ENCODE results near the gene PKD2.
A peak's percentile ranks its signal among the peaks of the same experiment; 100 is the strongest.

PKD2 gene

GRCh38 chr4:88008122-88008742 is 797 bp downstream of the PKD2 start:
- H3K27me3 ChIP-seq (ENCODE audit: control insufficient read depth in 2 of 2, insufficient read depth in 2 of 2, low read length in 2 of 2): peaks cover 0 to 2% of the 10 kb centered on the region in 2 donors
- no peaks in the 10 kb centered on the region for H3K9me3 ChIP-seq (ENCODE audit: control insufficient read depth in 2 of 2, low read length in 2 of 2)
- peak overlapping the region; percentile 48 to 67 for H3K9ac ChIP-seq (ENCODE audit: low read depth in 1 of 2, low read length in 2 of 2)
- peak overlapping the region; percentile 53 to 66 for H3K27ac ChIP-seq (ENCODE audit: low read depth in 2 of 2, low read length in 2 of 2)
- H3K4me1 ChIP-seq (ENCODE audit: control insufficient read depth in 2 of 2, insufficient read depth in 2 of 2, low read length in 2 of 2): peaks cover 2 to 8% of the 10 kb centered on the region in 2 donors
- H3K4me3 ChIP-seq (ENCODE audit: low read length in 2 of 2): peak overlapping the region; percentile 69 to 80
- no peaks in the 10 kb centered on the region for H3K36me3 ChIP-seq (ENCODE audit: control insufficient read depth in 2 of 2, insufficient read depth in 2 of 2, low read length in 2 of 2)

GRCh38 chr4:88008743-88009171 is 1.3 kb downstream of the PKD2 start:
- peak overlapping the region in 1 of 2 donors; percentile 67 for H3K9ac ChIP-seq (ENCODE audit: low read depth in 1 of 2, low read length in 2 of 2)
- H3K36me3 ChIP-seq (ENCODE audit: control insufficient read depth in 2 of 2, insufficient read depth in 2 of 2, low read length in 2 of 2): no peaks in the 10 kb centered on the region
- no peaks in the 10 kb centered on the region for H3K9me3 ChIP-seq (ENCODE audit: control insufficient read depth in 2 of 2, low read length in 2 of 2)
- peak overlapping the region; percentile 69 to 80 for H3K4me3 ChIP-seq (ENCODE audit: low read length in 2 of 2)
- H3K27me3 ChIP-seq (ENCODE audit: control insufficient read depth in 2 of 2, insufficient read depth in 2 of 2, low read length in 2 of 2): peaks cover 0 to 2% of the 10 kb centered on the region in 2 donors
- no peak overlapping the region for H3K27ac ChIP-seq (ENCODE audit: low read depth in 2 of 2, low read length in 2 of 2)
- H3K4me1 ChIP-seq (ENCODE audit: control insufficient read depth in 2 of 2, insufficient read depth in 2 of 2, low read length in 2 of 2): peaks cover 2 to 8% of the 10 kb centered on the region in 2 donors

- Histone ChIP-seq H3K27me3 (ENCODE audit: control insufficient read depth in 2 of 2, insufficient read depth in 2 of 2, low read length in 2 of 2) (peaks cover 0 to 2% of the 10 kb centered on the region in 2 donors), H3K9ac (ENCODE audit: low read depth in 1 of 2, low read length in 2 of 2) (no peak overlapping the region), H3K9me3 (ENCODE audit: control insufficient read depth in 2 of 2, low read length in 2 of 2) (no peaks in the 10 kb centered on the region), H3K36me3 (ENCODE audit: control insufficient read depth in 2 of 2, insufficient read depth in 2 of 2, low read length in 2 of 2) (no peaks in the 10 kb centered on the region), H3K4me3 (ENCODE audit: low read length in 2 of 2) (no peak overlapping the region), H3K27ac (ENCODE audit: low read depth in 2 of 2, low read length in 2 of 2) (no peak overlapping the region), H3K4me1 (ENCODE audit: control insufficient read depth in 2 of 2, insufficient read depth in 2 of 2, low read length in 2 of 2) (peaks cover 2 to 8% of the 10 kb centered on the region in 2 donors)
Observed at GRCh38 chr4:88009871-88010270, 2.4 kb downstream of the PKD2 start.

- Histone ChIP-seq H3K4me1 (ENCODE audit: control insufficient read depth in 2 of 2, insufficient read depth in 2 of 2, low read length in 2 of 2) (peaks cover 2 to 8% of the 10 kb centered on the region in 2 donors), H3K27me3 (ENCODE audit: control insufficient read depth in 2 of 2, insufficient read depth in 2 of 2, low read length in 2 of 2) (no peaks in the 10 kb centered on the region), H3K4me3 (ENCODE audit: low read length in 2 of 2) (no peak overlapping the region), H3K27ac (ENCODE audit: low read depth in 2 of 2, low read length in 2 of 2) (no peak overlapping the region), H3K9me3 (ENCODE audit: control insufficient read depth in 2 of 2, low read length in 2 of 2) (no peaks in the 10 kb centered on the region), H3K36me3 (ENCODE audit: control insufficient read depth in 2 of 2, insufficient read depth in 2 of 2, low read length in 2 of 2) (no peaks in the 10 kb centered on the region), H3K9ac (ENCODE audit: low read depth in 1 of 2, low read length in 2 of 2) (no peak overlapping the region)
Observed at GRCh38 chr4:88010966-88011365, 3.5 kb downstream of the PKD2 start.

- Histone ChIP-seq H3K4me1 (ENCODE audit: control insufficient read depth in 2 of 2, insufficient read depth in 2 of 2, low read length in 2 of 2) (peaks cover 2 to 5% of the 10 kb centered on the region in 2 donors), H3K27ac (ENCODE audit: low read depth in 2 of 2, low read length in 2 of 2) (no peak overlapping the region), H3K9me3 (ENCODE audit: control insufficient read depth in 2 of 2, low read length in 2 of 2) (no peaks in the 10 kb centered on the region), H3K9ac (ENCODE audit: low read depth in 1 of 2, low read length in 2 of 2) (no peak overlapping the region), H3K36me3 (ENCODE audit: control insufficient read depth in 2 of 2, insufficient read depth in 2 of 2, low read length in 2 of 2) (no peaks in the 10 kb centered on the region), H3K4me3 (ENCODE audit: low read length in 2 of 2) (no peak overlapping the region), H3K27me3 (ENCODE audit: control insufficient read depth in 2 of 2, insufficient read depth in 2 of 2, low read length in 2 of 2) (no peaks in the 10 kb centered on the region)
Observed at GRCh38 chr4:88012647-88013046, 5.2 kb downstream of the PKD2 start.

- no peak overlapping the region for H3K27ac ChIP-seq (ENCODE audit: low read depth in 2 of 2, low read length in 2 of 2)
- no peak overlapping the region for H3K4me3 ChIP-seq (ENCODE audit: low read length in 2 of 2)
- H3K27me3 ChIP-seq (ENCODE audit: control insufficient read depth in 2 of 2, insufficient read depth in 2 of 2, low read length in 2 of 2): no peaks in the 10 kb centered on the region
- H3K36me3 ChIP-seq (ENCODE audit: control insufficient read depth in 2 of 2, insufficient read depth in 2 of 2, low read length in 2 of 2): no peaks in the 10 kb centered on the region
- H3K9ac ChIP-seq (ENCODE audit: low read depth in 1 of 2, low read length in 2 of 2): no peak overlapping the region
- H3K4me1 ChIP-seq (ENCODE audit: control insufficient read depth in 2 of 2, insufficient read depth in 2 of 2, low read length in 2 of 2): peaks cover 0 to under 1% of the 10 kb centered on the region in 2 donors
- H3K9me3 ChIP-seq (ENCODE audit: control insufficient read depth in 2 of 2, low read length in 2 of 2): no peaks in the 10 kb centered on the region
Observed at GRCh38 chr4:88014386-88014905, 7.0 kb downstream of the PKD2 start.

GRCh38 chr4:88015659-88016295 is 8.3 kb downstream of the PKD2 start:
- Histone ChIP-seq H3K27me3 (ENCODE audit: control insufficient read depth in 2 of 2, insufficient read depth in 2 of 2, low read length in 2 of 2) (no peaks in the 10 kb centered on the region), H3K4me3 (ENCODE audit: low read length in 2 of 2) (no peak overlapping the region), H3K27ac (ENCODE audit: low read depth in 2 of 2, low read length in 2 of 2) (no peak overlapping the region), H3K36me3 (ENCODE audit: control insufficient read depth in 2 of 2, insufficient read depth in 2 of 2, low read length in 2 of 2) (no peaks in the 10 kb centered on the region), H3K4me1 (ENCODE audit: control insufficient read depth in 2 of 2, insufficient read depth in 2 of 2, low read length in 2 of 2) (no peaks in the 10 kb centered on the region), H3K9me3 (ENCODE audit: control insufficient read depth in 2 of 2, low read length in 2 of 2) (no peaks in the 10 kb centered on the region), H3K9ac (ENCODE audit: low read depth in 1 of 2, low read length in 2 of 2) (no peak overlapping the region)

- H3K27ac ChIP-seq (ENCODE audit: low read depth in 2 of 2, low read length in 2 of 2): peak overlapping the region; percentile 56 to 72
Observed at GRCh38 chr4:88017516-88018297, 10.3 kb downstream of the PKD2 start.

GRCh38 chr4:88018466-88018865 is 11.0 kb downstream of the PKD2 start:
- no peaks in the 10 kb centered on the region for H3K4me1 ChIP-seq (ENCODE audit: control insufficient read depth in 2 of 2, insufficient read depth in 2 of 2, low read length in 2 of 2)
- H3K27me3 ChIP-seq (ENCODE audit: control insufficient read depth in 2 of 2, insufficient read depth in 2 of 2, low read length in 2 of 2): no peaks in the 10 kb centered on the region
- peaks cover 0 to 4% of the 10 kb centered on the region in 2 donors for H3K36me3 ChIP-seq (ENCODE audit: control insufficient read depth in 2 of 2, insufficient read depth in 2 of 2, low read length in 2 of 2)
- no peak overlapping the region for H3K9ac ChIP-seq (ENCODE audit: low read depth in 1 of 2, low read length in 2 of 2)
- H3K9me3 ChIP-seq (ENCODE audit: control insufficient read depth in 2 of 2, low read length in 2 of 2): no peaks in the 10 kb centered on the region
- H3K27ac ChIP-seq (ENCODE audit: low read depth in 2 of 2, low read length in 2 of 2): peak overlapping the region; percentile 56 to 72
- H3K4me3 ChIP-seq (ENCODE audit: low read length in 2 of 2): no peak overlapping the region

More at GRCh38 chr4:88017516-88018297, 10.3 kb downstream of the PKD2 start:
- Histone ChIP-seq H3K27me3 (ENCODE audit: control insufficient read depth in 2 of 2, insufficient read depth in 2 of 2, low read length in 2 of 2) (no peaks in the 10 kb centered on the region), H3K4me3 (ENCODE audit: low read length in 2 of 2) (no peak overlapping the region), H3K9ac (ENCODE audit: low read depth in 1 of 2, low read length in 2 of 2) (no peak overlapping the region), H3K4me1 (ENCODE audit: control insufficient read depth in 2 of 2, insufficient read depth in 2 of 2, low read length in 2 of 2) (no peaks in the 10 kb centered on the region), H3K9me3 (ENCODE audit: control insufficient read depth in 2 of 2, low read length in 2 of 2) (no peaks in the 10 kb centered on the region), H3K36me3 (ENCODE audit: control insufficient read depth in 2 of 2, insufficient read depth in 2 of 2, low read length in 2 of 2) (peaks cover 0 to 4% of the 10 kb centered on the region in 2 donors)

GRCh38 chr4:88021824-88022223 is 14.4 kb downstream of the PKD2 start:
- Histone ChIP-seq H3K36me3 (ENCODE audit: control insufficient read depth in 2 of 2, insufficient read depth in 2 of 2, low read length in 2 of 2) (peaks cover 0 to 4% of the 10 kb centered on the region in 2 donors), H3K9me3 (ENCODE audit: control insufficient read depth in 2 of 2, low read length in 2 of 2) (no peaks in the 10 kb centered on the region), H3K27ac (ENCODE audit: low read depth in 2 of 2, low read length in 2 of 2) (no peak overlapping the region), H3K4me1 (ENCODE audit: control insufficient read depth in 2 of 2, insufficient read depth in 2 of 2, low read length in 2 of 2) (no peaks in the 10 kb centered on the region), H3K27me3 (ENCODE audit: control insufficient read depth in 2 of 2, insufficient read depth in 2 of 2, low read length in 2 of 2) (no peaks in the 10 kb centered on the region), H3K9ac (ENCODE audit: low read depth in 1 of 2, low read length in 2 of 2) (no peak overlapping the region), H3K4me3 (ENCODE audit: low read length in 2 of 2) (no peak overlapping the region)

All from mucosa of rectum (tissue), 2 donors.